Stimulated activated CD8-positive, alpha-beta memory T cell treated with anti-CD3 and anti-CD28 coated beads, Interleukin-4, amount 100 ng/mL, for 1 hour (primary cell): ENCODE data around the gene IFNLR1.
"Not testable (repeated sequence)": the region's sequence is repeated elsewhere in the genome, so short reads cannot be mapped to it uniquely, and the experiment has no call there.

Source experiments
- DNase-seq, 2 donors: peaks; one replicate each; pipeline ENCODE4 v3.0.0-alpha.2; 2020; ENCODE audit warnings: low read depth in 2 of 2, low spot score in 1 of 2

Gene IFNLR1

GRCh38 chr1:24186993-24187790 lies at the start of gene IFNLR1:
TSS of gene IFNLR1 (minus strand) at chr1:24187289. CDS start at chr1:24187248, 41 bp downstream.
- peak; percentile 26 to 43 for DNase-seq

- DNase-seq: no peak
Measured at GRCh38 chr1:24235921-24236788, 49.1 kb upstream of the IFNLR1 start.

- DNase-seq: no peak
Measured at GRCh38 chr1:24233684-24234600, 46.9 kb upstream of the IFNLR1 start.

GRCh38 chr1:24231701-24232100 lies 44.6 kb upstream of the IFNLR1 start:
- DNase-seq: no peak

- DNase-seq: no peak
Measured at GRCh38 chr1:24228311-24228710, 41.2 kb upstream of the IFNLR1 start.

- no peak for DNase-seq
Measured at GRCh38 chr1:24226749-24227148, 39.7 kb upstream of the IFNLR1 start.

- no peak for DNase-seq
Measured at GRCh38 chr1:24224761-24225160, 37.7 kb upstream of the IFNLR1 start.

GRCh38 chr1:24224086-24224485 lies 37.0 kb upstream of the IFNLR1 start:
- DNase-seq: no peak

- no peak for DNase-seq
Measured at GRCh38 chr1:24222793-24223192, 35.7 kb upstream of the IFNLR1 start.

GRCh38 chr1:24222008-24222605 lies 35.0 kb upstream of the IFNLR1 start:
- no peak for DNase-seq

- no peak for DNase-seq
Measured at GRCh38 chr1:24221246-24221645, 34.2 kb upstream of the IFNLR1 start.

GRCh38 chr1:24216276-24217074 lies 29.4 kb upstream of the IFNLR1 start:
- DNase-seq: no peak

GRCh38 chr1:24215226-24215814 lies 28.2 kb upstream of the IFNLR1 start:
- no peak for DNase-seq

- DNase-seq: no peak
Measured at GRCh38 chr1:24212376-24212775, 25.3 kb upstream of the IFNLR1 start.

GRCh38 chr1:24210195-24210627 lies 23.1 kb upstream of the IFNLR1 start:
- DNase-seq: no peak

- no peak for DNase-seq
Measured at GRCh38 chr1:24209097-24209496, 22.0 kb upstream of the IFNLR1 start.

- no peak for DNase-seq
Measured at GRCh38 chr1:24207709-24208108, 20.6 kb upstream of the IFNLR1 start.

- not testable (repeated sequence) for DNase-seq
Measured at GRCh38 chr1:24207395-24207687, 20.3 kb upstream of the IFNLR1 start.

GRCh38 chr1:24206516-24207394 lies 19.7 kb upstream of the IFNLR1 start:
- DNase-seq: no peak
